ENCODE data around the gene SLC39A6.
"Not testable (repeated sequence)": the region's sequence is repeated elsewhere in the genome, so short reads cannot be mapped to it uniquely, and the experiment has no call there.

Gene SLC39A6

DNA sequence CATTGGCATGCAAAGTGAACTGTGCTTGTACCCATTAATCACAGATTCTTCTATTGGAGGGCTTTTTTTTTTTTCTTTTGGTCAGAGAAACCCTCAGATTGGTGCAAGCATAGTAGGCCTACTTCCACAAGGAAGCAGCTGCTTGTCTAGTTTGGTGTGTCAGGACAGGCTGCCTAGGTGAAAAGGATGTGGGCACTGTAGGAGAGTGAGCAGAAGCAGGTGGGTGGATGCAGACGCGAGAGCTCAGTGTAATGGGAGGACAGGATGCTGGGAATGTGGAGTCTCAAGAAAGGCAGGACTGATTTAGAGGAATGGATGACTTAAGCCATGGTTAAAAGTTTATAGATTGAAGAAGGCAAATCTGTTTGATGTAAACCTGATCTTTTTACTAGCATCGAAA, 3.6 kb upstream of the SLC39A6 start:
- DNase-seq: no peak

DNA sequence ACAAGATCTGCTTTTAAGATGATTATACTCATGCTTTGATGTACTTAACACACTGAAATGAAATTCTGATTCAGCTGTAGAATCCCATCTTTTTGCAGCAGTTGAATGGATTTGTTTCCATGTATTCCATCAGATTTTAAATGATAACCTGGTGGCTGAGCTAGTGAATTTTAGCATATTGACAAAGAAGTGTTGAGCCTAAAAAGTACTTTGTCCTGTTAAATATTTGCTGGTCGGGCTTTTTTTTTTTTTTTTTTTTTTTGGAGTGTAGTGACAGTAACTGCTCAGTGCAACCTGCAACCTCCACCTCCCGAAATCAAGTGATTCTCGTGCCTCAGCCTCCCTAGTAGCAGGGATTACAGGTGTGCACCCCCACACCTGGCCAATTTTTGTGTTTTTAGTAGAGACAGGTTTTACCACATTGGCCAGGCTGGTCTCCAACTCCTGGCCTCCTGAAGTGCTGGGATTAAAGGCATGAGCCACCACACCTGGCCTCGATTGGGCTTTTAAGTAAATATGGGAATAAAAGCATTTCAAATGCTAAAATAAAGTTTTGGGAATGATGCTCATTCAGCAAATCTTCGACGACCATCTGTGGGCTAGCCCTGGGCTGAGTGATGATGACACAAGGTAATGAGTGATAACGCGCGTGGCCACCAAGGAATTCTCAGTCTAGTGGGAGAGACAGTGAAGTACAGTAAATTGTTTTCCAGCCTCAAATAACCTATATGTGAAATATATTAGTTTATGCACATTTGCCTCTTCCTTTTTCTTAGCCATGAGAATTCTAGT, 2.7 kb upstream of the SLC39A6 start:
- DNase-seq: no peak

DNA sequence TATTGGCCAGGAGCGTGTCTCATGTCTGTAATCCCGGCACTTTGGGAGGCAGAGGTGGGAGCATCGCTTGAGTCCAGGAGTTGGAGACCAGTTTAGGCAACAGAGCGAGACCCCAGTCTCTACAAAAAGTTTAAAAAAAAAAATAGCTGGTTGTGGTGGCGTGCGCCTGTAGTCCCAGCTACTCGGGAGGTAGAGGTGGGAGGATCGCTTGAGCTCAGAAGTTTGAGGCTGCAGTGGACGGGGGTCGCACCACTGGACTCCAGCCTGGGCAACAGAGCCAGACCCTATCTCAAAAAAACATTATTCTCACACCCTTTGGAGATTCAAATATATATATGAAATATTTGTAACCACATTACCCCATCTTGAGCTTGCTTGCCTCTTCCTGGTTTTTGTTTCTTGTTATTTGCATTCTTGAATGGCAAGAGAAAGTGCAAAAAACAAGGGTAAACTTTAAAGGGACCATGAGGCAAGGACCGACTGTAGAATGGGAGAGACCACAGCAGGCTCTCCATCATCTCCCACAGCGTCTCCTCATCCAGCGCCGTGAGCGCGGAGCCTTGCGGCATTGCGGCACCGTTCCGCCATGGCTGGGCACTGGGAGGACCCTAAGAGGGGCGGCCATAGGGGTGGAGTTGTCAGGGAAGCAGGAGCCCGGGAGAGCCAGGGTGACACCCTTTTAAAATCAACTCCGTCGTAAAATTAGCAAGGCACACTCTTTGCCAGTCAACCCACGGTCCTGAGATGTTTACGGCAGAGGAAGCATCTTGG, 1.9 kb upstream of the SLC39A6 start:
- no peak for DNase-seq

DNA sequence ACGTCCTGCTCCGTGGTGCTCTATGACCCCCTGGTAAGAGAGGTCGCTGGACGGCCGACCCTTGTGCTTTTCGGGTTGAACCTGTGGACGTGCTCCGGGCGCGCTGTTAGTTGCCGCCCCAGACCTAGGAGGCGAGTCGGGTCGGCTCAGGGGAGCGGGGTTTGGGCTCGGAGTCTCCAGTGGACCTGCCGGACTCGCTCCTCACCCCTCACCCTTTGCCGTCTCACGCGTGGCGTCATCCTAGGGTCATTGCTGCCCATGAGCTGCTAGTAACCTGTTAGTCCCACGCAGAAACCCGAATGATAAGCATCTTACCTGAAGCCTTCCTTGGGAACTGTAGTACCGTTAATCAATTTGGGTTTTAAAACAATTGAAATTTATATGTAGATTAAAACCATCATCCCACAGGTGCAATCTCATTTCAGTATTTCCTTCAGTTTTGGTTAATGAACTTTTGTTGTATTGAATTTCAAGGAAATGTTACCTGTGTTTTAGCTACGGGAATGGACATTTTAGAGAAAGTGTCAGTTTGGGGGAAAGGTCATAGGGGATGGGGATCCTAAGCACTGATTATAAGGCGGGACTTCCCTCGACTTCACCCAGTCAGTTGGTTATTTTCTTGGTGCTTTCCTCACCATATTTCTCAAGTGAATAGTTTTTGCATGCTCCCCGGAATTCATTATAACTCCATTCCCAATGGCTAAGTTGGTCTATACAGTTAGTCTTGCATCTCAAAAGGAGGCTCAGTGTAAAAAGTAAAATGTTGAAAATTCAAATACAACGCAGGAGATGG, 1.1 kb upstream of the SLC39A6 start:
- no peak for DNase-seq

DNA sequence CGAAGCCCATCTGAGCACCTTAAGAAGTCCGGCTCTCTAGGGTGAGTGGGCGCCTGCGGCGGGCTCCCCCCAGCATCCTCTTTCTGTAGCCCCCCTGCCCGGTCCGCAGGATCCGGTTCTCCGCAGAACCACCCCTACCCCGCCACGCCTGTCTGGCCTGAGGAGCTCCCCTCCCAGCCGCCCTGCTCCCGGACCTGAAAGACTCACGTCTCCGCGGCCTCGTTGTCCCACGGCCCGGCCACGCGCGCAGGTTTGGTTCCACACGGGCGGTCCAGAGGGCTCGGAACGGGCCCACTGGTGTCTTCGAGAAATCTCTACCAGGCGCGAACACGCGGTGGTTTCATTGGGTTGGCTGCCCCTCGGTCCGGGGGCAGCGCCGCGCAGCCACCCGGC, 237 bp downstream of the SLC39A6 start:
- DNase-seq: no peak

DNA sequence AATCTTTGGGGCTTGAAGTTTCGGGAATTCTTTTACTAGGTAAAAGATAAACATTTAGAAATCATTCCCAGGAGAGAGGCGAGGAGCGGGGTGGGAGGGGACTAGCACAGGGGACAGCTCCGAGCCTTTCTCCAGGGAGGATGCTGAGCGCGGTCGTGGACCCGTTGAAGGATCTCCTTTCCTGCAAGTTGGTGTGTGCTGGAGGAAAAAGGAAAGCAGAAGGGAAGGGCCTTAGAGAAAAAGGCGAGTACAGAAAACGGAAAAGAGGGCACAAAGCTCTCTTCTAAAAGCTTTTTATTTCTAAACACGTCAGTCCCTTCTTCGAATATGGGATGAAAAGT, 640 bp downstream of the SLC39A6 start:
- DNase-seq: no peak

DNA sequence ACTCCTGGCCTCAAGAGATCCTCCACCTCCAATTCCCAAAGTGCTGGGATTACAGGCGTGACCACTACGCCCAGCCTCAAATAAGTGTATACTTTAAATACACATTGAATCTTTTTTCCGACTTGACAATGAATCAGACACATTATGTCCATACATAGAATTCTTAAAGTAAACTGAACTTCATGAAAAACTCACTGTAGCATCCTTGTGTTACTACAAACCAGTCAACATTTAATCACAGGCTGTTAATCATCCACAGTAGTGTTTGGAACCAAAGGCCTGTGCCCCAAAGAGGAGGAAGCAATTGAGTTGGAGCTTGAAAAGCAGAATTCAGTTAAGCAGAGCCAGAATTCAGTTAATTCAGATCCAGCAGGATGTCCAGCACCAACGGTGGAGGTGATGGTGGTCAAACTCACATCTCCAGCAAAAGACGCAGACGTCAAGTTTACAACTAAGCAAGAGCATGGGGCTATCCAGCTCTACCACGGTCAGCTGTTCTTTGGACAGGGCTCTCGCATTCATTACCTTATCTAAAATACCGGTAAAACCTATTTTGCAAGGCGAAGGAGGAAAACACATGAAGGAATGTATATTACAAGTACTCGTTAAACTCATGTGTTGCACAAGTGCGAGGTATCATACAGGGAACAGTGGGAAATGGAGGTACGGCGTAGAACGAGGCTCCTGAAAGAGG, 1.2 kb downstream of the SLC39A6 start:
- no peak for DNase-seq

DNA sequence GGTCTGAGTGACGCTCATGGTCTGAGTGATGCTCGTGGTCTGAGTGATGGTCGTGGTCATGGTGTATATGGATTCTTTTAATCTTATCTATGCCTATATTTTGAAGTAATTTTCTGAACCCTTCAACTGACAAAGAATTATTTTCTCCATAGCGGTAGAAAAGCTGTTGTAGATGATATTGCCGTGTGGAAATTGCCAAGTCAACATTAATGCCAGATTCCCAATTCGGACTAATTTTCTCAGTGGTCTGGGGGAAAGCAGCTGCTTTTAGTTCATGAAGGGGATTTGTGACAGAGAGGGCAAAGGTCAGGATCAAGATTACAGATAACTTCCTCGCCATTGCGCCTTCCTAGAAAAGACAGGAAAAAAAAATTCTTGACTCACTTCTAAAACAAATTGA, 2.5 kb downstream of the SLC39A6 start:
- no peak for DNase-seq

DNA sequence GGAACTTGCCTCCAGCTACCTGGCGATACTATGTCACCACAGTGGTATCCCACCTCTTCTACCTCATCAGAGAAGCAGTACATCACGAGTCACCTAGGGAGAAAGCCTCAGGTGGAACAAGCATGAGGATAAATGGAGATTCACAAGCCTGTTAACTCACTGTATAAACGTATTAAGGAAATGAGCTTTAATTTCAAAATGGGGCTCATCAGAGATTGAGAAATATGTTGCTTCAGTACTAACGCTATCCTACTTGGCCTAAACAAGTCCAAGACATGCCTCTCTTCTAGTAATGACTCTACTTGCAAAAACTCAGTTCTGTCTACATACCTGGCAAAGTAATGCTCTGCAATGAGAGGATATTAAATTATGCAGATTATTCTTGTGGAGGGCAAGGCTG, 4.3 kb downstream of the SLC39A6 start:
- DNase-seq: no peak

DNA sequence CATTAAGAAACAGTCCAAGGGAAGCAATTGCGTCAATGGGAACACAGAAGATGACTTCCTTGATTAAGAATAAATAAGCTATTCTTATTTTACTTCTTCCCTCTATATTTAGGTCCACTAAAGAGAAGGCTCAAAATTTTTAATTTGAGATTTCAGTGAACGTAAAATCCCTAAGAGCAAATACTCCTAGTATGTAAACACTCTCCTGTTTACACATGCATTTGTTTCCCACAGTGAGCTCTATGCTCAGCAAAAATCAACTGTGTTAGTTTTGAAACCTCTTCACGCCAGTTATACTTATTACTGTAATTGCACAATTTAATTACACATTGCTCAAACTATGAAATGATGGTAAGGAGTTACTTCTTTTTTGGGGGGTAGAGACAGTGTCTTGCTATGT, 8.8 kb downstream of the SLC39A6 start:
- no peak for DNase-seq

DNA sequence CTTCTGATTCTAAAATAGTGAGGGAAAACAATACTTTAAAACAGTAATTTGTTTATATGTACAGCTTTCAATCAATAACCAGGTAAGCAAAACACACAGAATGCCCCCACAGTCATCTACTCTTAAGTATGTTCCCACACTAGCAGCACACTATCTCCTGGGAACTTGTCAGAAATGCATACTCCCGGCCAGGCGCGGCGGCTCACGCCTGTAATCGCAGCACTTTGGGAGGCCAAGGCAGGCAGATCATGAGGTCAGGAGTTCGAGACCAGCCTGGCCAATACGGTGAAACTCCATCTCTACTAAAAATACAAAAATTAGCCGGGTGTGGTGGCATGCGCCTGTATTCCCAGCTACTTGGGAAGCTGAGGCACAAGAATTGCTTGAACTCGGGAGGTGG, 12.4 kb downstream of the SLC39A6 start:
- DNase-seq: not testable (repeated sequence)

DNA sequence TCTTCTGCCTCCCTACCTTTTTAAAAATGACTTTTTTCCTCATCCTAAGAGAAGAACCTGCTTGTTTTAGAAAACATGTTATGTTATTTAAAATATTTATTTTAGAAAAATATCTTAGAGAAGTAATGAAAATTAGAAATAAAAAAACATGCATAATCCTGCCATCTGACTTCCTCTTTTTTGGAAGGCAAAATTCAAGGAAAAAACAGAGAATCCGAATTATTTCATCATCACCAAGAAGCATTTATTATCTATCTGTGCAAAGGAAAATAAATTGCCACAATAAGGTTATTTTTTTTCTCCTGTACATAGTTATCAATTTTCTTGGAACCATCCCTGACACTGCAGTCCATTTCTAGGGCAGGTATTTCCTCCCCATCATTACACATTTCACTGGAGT, 14.4 kb downstream of the SLC39A6 start:
- DNase-seq: no peak

DNA sequence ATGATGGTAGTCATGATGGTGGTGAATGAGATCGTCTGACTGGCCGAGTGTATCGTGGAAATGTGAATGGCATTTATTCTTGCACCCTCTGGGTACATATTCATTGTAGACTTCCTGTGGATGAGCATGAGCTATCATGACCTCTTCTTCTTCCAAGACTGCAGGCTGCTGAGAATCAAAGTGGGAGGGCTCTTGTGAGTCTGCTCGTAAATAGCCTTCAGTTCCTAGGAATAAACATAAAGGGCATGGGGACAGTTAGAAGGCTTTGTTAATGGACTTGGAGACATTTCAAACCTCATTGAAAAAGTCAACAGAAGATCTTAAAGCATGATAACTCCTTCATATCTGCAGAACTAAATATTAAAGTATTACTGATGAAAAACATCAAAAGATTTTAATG, 14.9 kb downstream of the SLC39A6 start:
- DNase-seq: no peak

DNA sequence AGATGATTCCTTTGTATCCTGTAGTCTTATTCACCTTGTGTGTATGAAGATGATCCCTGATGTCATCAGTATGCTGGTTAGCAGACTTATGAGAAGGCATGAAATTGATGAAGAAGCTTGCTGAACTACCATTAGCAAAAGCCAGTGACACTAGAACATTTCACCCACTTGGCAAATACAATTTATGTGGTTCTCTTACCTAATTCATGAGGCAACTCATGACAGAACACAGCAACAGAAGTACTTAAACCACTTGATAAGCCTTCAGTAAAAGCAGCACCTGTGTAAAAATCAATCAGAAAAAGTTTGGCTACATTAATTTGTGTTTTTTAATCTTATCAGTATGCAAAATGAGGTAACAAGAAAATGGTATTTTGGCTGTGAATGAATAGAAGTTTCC, 16.8 kb downstream of the SLC39A6 start:
- no peak for DNase-seq

DNA sequence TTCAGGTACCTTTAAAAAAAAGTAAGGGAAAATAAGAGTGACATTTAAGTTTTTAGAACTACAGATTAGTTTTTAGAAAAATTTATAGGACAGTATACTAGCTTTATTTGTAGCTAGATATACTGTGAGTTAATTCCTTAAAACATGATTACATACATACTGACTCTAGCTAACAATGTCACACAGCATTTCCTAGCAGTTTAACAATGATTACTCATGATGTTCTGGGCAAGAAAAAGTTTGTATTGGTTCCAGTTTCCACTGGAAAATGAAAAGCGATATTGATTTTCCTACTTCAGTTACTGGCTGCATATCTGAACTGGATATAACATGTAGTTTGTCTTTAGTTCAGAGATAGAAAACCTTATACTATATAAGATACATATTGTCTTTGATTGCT, 19.4 kb downstream of the SLC39A6 start:
- DNase-seq: no peak

DNA sequence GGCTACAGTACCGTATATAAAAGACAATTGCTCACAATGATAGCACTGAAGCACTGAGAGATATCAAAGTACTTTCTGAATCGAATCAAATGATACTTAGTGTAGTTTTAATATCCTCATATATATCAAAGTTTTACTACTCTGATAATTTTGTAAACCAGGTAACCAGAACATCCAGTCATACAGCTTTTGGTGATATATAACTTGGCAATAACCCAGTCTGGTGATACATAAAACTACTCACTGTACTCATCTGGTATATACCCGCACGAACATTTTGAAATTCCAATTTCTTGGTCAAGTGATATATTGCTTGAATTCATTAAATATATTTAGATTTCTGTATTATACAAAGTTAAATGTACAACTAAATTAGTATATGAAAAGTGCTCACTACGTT, 20.5 kb downstream of the SLC39A6 start:
- DNase-seq: no peak

DNA sequence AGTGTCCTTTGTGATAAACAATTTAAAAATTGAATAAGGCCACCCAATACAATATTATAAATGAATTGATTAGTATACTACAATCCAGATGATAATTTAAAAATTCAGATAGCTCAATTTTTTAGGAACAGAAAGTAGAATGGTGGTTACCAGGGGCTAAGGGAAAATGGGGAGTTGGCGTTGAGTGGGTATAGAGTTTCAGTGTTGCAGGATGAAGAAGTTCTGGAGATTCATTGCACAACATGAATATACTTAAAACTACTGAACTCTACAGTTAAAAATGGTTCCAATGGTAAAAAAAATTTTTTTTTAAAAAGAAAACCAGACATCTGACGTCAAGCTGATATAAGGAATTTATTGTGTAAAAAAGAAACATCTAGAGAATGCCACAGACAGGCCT, 20.9 kb downstream of the SLC39A6 start:
- no peak for DNase-seq

DNA sequence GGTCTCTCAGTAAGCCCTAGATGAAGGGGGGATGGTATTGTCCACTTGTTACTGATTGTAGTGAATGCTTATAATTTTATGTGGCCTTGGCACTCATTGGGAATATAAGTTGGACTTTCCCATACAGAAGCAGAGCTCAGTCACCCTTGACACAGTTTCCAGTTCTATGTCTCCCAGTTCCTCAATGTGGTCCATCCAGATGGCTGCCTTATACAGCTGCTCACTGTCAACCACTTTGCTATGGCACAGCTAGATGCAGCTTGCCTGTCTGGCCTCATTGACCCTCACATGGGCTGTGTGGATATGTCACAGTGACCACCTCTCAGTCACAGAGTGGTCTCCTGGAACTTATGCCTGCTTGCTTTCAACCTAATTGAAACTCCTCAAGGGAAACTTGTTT, 21.7 kb downstream of the SLC39A6 start:
- no peak for DNase-seq

DNA sequence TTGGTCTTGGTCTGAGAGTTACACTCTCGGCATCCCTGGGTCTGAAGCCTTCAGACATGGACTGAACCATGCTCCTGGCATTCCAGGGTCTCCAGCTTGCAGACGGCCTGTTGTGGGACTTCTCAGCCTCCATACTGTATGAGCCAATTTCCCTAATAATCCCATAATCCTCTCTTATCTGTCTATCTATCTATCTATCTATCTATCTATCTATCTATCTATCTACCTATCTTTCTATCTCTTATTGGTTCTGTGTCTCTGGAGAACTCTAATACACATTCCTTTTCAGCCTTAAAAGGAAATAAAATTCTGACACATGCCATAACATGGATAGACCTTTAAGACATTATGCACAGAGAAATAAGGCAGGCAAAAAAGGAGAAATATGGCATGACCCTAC, 24.4 kb downstream of the SLC39A6 start:
- DNase-seq: no peak

DNA sequence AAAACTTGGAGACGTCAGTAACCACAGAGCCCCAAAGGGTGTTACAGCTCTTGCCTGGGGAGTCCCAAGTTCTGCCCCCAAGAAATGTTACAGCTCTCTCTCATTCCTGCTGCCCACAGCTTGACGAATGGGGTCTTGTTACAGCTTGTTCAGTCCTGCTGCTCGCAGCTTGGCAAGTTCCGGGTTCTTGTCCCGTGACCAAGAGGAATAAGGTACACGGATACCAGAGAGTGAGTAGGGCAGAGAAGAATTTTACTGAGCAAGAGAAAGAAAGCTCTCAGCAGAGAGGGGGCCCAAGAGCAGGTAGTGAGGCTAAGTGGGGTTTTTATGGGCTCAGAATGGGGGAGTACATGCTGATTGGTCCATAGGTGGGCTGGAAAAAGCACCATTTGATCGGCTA, 27.2 kb downstream of the SLC39A6 start:
- no peak for DNase-seq

DNA sequence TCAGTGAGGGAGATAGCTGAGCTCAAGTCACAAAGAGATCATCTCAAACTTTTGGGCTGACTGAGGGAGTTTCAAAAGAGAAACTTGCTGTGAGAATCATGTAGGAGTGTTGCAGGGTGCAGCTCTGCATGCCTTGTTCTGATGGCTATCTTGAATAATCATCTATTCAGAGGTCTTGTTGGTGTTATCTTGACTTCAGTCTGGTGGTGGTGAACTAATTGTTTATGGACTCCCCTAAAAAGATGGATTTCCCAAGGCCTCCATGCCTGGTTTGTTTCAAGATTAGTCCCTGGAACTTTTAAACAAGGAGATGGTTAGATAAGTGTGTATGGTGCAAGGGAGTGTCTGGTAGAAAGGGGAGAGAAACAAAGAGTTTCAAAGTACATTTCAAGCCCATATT, 29.8 kb downstream of the SLC39A6 start:
- no peak for DNase-seq

DNA sequence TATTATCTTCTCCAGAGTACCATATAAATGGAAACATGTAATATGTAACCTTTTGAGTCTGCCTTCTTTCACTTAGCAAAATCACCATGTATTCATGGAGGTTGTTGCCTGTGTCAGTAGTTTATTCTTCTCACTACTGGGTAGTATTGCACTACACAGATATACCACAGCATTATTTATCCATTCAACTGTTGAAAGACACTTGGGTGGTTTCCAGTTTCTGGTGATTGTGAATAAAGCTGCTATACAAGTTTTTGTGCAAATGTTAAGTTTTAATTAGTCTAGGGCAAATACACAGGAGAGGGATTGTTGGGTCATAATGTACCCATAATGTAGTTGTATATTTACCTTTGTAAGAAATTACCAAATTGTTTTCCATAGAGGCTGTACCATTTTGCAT, 32.2 kb downstream of the SLC39A6 start:
- no peak for DNase-seq

DNA sequence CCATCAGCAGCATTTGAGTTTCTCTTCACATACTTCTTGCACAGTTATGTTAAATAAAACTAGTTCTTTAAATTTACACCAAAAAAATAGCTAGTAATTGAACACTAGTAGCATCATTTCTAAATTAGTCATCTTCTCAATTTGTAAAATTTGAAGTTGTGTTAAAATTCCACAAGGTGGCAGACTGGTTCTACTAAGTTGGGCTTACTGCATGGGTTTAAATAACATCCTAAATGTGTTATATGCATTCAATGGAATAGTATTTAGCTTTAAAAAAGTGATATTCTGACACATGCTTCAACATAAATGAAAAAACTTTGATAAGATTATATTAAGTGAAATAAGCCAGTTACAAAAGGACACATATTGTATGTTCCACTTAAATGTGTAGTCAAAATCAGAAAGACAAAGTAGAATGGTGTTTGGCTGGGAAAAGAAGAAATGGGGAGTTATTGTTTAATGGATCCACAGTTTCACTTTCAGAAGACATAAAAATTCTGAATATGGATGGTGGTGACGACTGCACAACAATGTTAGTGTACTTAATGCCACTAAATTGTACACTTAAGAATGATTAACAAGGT, 33.1 kb downstream of the SLC39A6 start:
- peak; percentile 6 for DNase-seq
